Bronchial epithelial cell (primary cell): ENCODE results near the gene MYLK2. TPM values are rescaled to one million over a fixed set of nuclear protein-coding genes. Genes with fewer than 3 reads are reported as not detected.
"Not testable (repeated sequence)": the region's sequence is repeated elsewhere in the genome, so short reads cannot be mapped to it uniquely, and the experiment has no call there.

Source experiments
- DNase-seq: peaks from one replicate; pipeline ENCODE4 v3.0.0-alpha.2; 2010; ENCODE audit warnings: low read depth
- FAIRE-seq: peaks from 2 replicates; lab custom pipeline; 2011; peaks lifted over from hg19 to GRCh38; lab: Jason Lieb, UNC
- H3K27me3 ChIP-seq: 2 replicates; pipeline ENCODE4 v1.5.1; 2011; ENCODE audit warnings: low read length; ENCODE audit not compliant: control insufficient read depth, insufficient read depth
- H3K36me3 ChIP-seq: 2 replicates; pipeline ENCODE4 v1.5.1; 2011; ENCODE audit warnings: low read length; ENCODE audit not compliant: control insufficient read depth, insufficient read depth
- H3K4me3 ChIP-seq: 2 replicates; pipeline ENCODE4 v1.5.1; 2011; ENCODE audit warnings: mild to moderate bottlenecking, low read depth, low read length, control low read depth
- total RNA-seq: library from RNA; depleted of rRNA; stranded (reverse); fragments of >200 nt; gene quantifications from 2 replicates; pipeline ENCODE4 v1.2.1, GENCODE V29; 2014
- TF ChIP-seq, protein P1 (sequence below): IDR thresholded peaks from 2 replicates; pipeline ENCODE4 v1.5.1; 2011; ENCODE audit warnings: mild to moderate bottlenecking, moderate library complexity, low read length, control low read depth, inconsistent platforms; ENCODE audit not compliant: insufficient read depth, severe bottlenecking

Gene MYLK2
- total RNA-seq, 1 donor from 2014 or later: not detected

DNA sequence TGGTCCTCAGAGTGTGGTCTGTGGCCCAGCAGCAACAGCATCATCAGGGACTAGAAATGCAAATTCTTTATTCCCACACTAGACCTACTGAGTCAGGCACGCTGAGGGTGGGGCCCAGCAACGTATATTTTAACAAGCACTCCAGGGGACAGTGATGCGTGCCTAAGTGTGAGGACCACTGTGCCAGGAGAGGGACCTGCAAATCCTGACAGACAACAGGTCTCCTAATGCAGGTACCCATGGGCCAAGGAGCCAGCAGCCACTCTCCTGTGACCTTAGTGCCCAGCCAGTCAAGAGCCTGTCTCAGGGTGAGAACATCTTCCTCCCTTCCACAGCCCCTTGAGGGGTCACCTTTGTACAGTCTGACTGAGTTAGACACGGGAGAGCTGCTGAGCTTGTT lies 8.0 kb upstream of the MYLK2 start:
- Histone ChIP-seq H3K27me3 (no peaks in the 10 kb centered on the region), H3K36me3 (no peaks in the 10 kb centered on the region), H3K4me3 (no peak overlapping the region)
- FAIRE-seq (no peak), DNase-seq (no peak)
- TF ChIP-seq, protein P1, sequence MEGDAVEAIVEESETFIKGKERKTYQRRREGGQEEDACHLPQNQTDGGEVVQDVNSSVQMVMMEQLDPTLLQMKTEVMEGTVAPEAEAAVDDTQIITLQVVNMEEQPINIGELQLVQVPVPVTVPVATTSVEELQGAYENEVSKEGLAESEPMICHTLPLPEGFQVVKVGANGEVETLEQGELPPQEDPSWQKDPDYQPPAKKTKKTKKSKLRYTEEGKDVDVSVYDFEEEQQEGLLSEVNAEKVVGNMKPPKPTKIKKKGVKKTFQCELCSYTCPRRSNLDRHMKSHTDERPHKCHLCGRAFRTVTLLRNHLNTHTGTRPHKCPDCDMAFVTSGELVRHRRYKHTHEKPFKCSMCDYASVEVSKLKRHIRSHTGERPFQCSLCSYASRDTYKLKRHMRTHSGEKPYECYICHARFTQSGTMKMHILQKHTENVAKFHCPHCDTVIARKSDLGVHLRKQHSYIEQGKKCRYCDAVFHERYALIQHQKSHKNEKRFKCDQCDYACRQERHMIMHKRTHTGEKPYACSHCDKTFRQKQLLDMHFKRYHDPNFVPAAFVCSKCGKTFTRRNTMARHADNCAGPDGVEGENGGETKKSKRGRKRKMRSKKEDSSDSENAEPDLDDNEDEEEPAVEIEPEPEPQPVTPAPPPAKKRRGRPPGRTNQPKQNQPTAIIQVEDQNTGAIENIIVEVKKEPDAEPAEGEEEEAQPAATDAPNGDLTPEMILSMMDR: no peak

DNA sequence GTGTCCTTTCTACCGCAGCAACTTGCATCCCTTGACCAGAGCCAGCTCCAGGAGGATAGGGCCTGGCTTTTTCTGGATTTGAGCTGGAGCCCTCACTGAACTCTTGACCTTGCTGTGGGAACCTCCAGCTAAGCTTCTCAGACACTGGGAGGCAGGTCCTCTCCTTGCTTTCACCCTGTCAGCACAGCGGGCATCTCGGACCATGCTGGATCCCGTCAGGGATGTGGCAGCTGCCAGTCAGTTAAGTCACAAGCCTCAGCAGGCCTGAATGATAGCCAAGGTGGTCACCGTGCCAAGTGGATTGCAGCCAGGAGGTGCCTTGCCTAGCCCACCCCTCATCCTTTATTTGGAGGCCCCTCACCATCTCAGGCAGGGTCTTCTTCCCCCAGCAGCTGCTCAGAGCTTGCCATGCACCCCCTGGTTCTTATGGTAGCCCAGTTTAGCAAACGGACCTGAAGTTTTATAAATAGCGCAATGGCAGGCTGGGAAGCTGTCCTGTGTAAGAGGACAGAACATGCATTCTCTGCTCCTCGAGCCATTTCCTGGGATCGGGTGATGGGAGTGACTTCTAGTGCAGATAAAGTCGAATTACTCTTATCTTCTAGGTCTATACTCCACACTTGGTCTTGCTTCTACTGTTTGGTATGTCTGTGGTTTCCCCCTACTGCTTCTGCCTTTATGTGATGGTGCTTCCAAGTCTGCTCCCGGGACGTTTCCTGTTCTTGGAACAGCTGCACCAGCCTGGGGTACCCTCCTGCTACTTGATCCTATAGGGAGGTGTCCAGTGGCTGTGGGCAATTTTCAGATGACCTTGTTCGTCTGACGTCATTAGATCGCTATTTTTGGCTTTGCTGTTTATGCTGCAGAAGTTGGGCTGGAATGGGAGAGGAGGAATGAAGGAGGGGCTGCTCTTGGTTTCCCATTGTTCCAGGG lies 7.1 kb upstream of the MYLK2 start:
- H3K4me3 ChIP-seq: no peak overlapping the region
- H3K27me3 ChIP-seq: no peaks in the 10 kb centered on the region
- no peaks in the 10 kb centered on the region for H3K36me3 ChIP-seq
- no peak for DNase-seq
- no peak for FAIRE-seq
- TF ChIP-seq, protein P1: no peak

DNA sequence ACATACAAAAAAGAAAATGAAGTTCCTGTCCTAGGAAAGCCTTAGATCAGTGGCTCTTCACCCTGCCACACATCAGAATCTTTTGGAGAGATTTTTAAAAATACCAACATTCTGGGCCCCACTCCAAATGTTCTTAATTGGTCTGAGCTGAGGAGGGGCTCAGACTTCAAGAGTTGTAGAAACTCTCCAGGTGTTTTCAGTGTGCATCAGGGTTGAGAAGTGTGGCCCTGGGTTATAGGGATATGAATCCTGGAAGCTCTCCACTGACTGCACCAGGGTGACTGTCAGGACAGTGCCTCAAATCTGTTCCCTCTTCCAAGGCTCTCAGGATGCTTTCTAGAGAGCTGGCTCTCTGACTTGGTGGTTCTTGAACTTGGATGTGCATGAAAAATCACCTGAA lies 5.5 kb upstream of the MYLK2 start:
- TF ChIP-seq, protein P1: no peak
- DNase-seq (no peak), FAIRE-seq (no peak)
- no peak overlapping the region for H3K4me3 ChIP-seq
- H3K36me3 ChIP-seq: no peaks in the 10 kb centered on the region
- H3K27me3 ChIP-seq: no peaks in the 10 kb centered on the region

DNA sequence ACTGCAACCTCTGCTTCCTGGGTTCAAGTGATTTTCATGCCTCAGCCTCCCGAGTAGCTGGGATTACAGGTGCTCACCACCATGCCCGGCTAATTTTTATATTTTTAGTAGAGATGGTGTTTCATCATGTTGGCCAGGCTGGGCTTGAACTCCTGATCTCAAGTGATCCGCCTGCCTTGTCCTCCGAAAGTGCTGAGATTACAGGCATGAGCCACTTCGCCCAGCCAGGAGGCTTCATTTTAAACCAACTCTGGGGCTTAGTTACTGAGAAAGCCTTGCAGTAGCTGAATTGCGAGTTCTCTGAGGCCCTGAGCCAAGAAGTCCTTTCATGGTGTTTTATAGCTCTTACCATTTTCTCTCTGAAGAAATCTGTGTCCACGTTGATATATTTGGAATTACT lies 5.0 kb upstream of the MYLK2 start:
- not testable (repeated sequence) for FAIRE-seq, H3K4me3 ChIP-seq, DNase-seq, H3K36me3 ChIP-seq, H3K27me3 ChIP-seq

DNA sequence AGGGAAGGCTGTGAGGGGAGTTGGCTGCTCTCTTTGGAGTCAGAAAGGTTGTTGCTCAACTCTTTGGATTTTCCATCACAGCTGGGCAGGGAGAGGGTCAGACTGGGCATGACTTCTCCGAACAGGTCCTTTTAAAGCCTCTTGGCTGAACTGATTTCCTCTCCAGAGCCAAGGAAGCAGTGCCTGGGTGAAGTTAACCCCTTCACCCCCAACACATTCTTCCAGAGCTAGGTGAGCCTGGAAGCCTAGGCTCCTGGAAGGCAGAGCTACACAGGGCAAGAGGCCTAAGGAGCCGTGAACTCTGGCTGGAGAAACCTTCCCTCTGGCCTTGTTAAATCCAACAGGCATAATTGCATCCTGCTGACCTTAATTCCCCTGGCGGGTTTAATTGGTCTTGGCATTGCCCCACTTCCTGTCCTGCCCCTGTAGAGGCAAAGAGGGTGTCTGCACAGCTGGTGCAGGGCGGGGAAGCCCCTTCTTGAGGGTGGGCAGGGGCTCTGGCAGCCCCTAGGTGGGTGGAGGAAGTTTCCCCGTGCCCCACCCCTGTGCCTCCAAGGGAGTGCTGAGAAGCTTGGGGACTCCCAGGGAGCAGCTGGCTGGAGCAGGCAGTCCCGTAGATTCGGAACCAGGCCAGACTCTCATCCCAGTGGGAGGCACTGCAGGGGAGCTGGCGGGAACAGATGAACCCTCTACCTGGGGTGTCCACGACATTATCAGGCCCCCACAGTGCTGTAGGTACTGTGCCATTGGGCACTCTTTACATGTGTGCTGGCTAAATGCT lies 3.6 kb upstream of the MYLK2 start:
- DNase-seq (no peak), FAIRE-seq (no peak)
- H3K27me3 ChIP-seq: no peaks in the 10 kb centered on the region
- no peak overlapping the region for H3K4me3 ChIP-seq
- TF ChIP-seq, protein P1: no peak
- no peaks in the 10 kb centered on the region for H3K36me3 ChIP-seq

DNA sequence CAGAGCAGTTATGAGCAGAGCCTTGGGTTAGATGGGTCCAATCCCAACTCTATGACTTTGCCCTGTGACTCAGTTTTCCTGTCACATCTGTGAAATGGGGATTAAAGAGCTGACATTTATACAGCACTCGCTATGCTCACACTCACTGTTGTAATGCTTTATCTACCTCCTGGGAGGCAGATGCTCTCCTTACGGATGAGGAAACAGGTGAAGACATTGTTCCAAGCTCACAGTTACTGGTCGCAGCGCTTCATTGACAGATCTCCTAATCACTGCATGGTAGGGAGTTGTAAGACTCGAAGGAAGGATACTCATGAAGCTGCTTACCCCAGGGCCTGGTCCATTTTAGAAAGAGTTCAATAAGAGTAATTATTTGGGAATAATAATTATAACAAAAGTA lies 2.9 kb upstream of the MYLK2 start:
- Histone ChIP-seq H3K27me3 (no peaks in the 10 kb centered on the region), H3K36me3 (no peaks in the 10 kb centered on the region), H3K4me3 (no peak overlapping the region)
- DNase-seq: no peak
- TF ChIP-seq, protein P1: no peak
- FAIRE-seq: no peak
